HepG2 (cell line): ENCODE data around the gene SOAT1. TPM values are rescaled to one million over a fixed set of nuclear protein-coding genes. Genes with fewer than 3 reads are reported as not detected.

Experiments used
- ATAC-seq: fragments of 200-7000 bp; cut with Tn5 transposase; 3 replicates; pipeline ENCODE4 v1.9.1; 2020; ENCODE audit warnings: mild to moderate bottlenecking, moderate library complexity
- BruUV-seq: library from RNA; stranded (reverse); fragments of 400-500 nt; replicated peaks from 2 replicates; lab custom pipeline; 2021; lab: Mats Ljungman, UMichigan
- CTCF ChIA-PET: fragments of 300-600 bp; formaldehyde crosslinking; extraction: SDS; loops from one replicate; lab custom pipeline; 2021; ENCODE audit warnings: low total read pairs, inconsistent platforms, low intra/inter-chr PET ratio; lab: Yijun Ruan, JAX
- POLR2A ChIA-PET: fragments of 350-600 bp; sonication (Branson Sonifier 250); formaldehyde crosslinking; loops from one replicate; lab custom pipeline; 2020; ENCODE audit warnings: antibody characterized with exemption, inconsistent platforms; lab: Yijun Ruan, JAX
- DNase-seq: peaks from one replicate; pipeline ENCODE4 v3.0.0-alpha.2; 2015; ENCODE audit warnings: low spot score
- FAIRE-seq: peaks from 3 replicates; lab custom pipeline; 2011; peaks lifted over from hg19 to GRCh38; lab: Jason Lieb, UNC
- H2AFZ ChIP-seq: one replicate; pipeline ENCODE4 v1.6.1; 2011; ENCODE audit warnings: low read length, inconsistent platforms
- H3K27ac ChIP-seq: fragments of 300-600 bp; 3 replicates; pipeline ENCODE4 v1.8.0; 2011; ENCODE audit warnings: mixed run types, mild to moderate bottlenecking, mixed read lengths, low read length, inconsistent platforms; ENCODE audit not compliant: insufficient read depth; ENCODE audit errors: extremely low read length
- H3K27me3 ChIP-seq, 2 experiments: fragments of 200-600 bp in 1 of 2; 2 replicates in 1 of 2; 3 replicates in 1 of 2; pipeline versions ENCODE4 v1.6.0 to v1.8.0; 2011; ENCODE audit warnings: low read length in 2 of 2, mild to moderate bottlenecking in 2 of 2, moderate library complexity in 2 of 2, inconsistent platforms in 1 of 2; ENCODE audit not compliant: insufficient read depth in 2 of 2, control insufficient read depth in 1 of 2
- H3K36me3 ChIP-seq, 2 experiments: fragments of 200-600 bp in 1 of 2; replicated peaks in 1 of 2; 2 replicates in 1 of 2; 3 replicates in 1 of 2; pipeline versions ENCODE4 v1.5.1 to v1.8.0; 2011; ENCODE audit warnings: low read length in 2 of 2, inconsistent platforms in 1 of 2; ENCODE audit not compliant: insufficient read depth in 2 of 2, control insufficient read depth in 1 of 2
- H3K4me1 ChIP-seq: 2 replicates; pipeline ENCODE4 v1.5.1; 2012; ENCODE audit warnings: low read length, inconsistent platforms; ENCODE audit not compliant: insufficient read depth
- H3K4me2 ChIP-seq: 2 replicates; pipeline ENCODE4 v1.6.0; 2011; ENCODE audit warnings: low read depth, low read length, inconsistent platforms
- H3K4me3 ChIP-seq, 3 experiments: fragments of 200-600 bp in 1 of 3; sonication (generic), shearing (Covaris generic) in 1 of 3; replicated peaks in 1 of 3; 2 replicates each; pipeline ENCODE4 v1.5.1; 2011 to 2016; ENCODE audit warnings: low read length in 3 of 3, inconsistent platforms in 2 of 3, low read depth in 2 of 3, mild to moderate bottlenecking in 2 of 3, control low read depth in 1 of 3, mixed read lengths in 1 of 3; ENCODE audit not compliant: insufficient read depth in 1 of 3
- H3K79me2 ChIP-seq: one replicate; pipeline ENCODE4 v1.6.1; 2011; ENCODE audit warnings: low read length, inconsistent platforms; ENCODE audit not compliant: insufficient read depth
- H3K9ac ChIP-seq: 2 replicates; pipeline ENCODE4 v1.6.0; 2011; ENCODE audit warnings: mild to moderate bottlenecking, low read depth, low read length, inconsistent platforms; ENCODE audit not compliant: insufficient read depth
- H3K9me3 ChIP-seq: 2 replicates; pipeline ENCODE4 v1.5.1; 2012; ENCODE audit warnings: mild to moderate bottlenecking, low read length
- H4K20me1 ChIP-seq: 2 replicates; pipeline ENCODE4 v1.6.0; 2011; ENCODE audit warnings: inconsistent platforms, mild to moderate bottlenecking, low read length, moderate library complexity; ENCODE audit not compliant: insufficient read depth
- CEBPB ChIP-seq: IDR thresholded peaks from 2 replicates; pipeline ENCODE4 v1.6.1; 2011; ENCODE audit warnings: low read depth, low read length, improper control_type of control experiment, borderline replicate concordance
- GATAD1 ChIP-seq: IDR thresholded peaks from 2 replicates; pipeline ENCODE4 v1.6.1; 2016; ENCODE audit warnings: missing genetic modification reagents, missing compliant biosample characterization
- HMG20B ChIP-seq: conservative IDR thresholded peaks from 2 replicates; pipeline ENCODE4 v1.6.1; 2016; ENCODE audit warnings: missing genetic modification reagents, missing compliant biosample characterization
- MAFK ChIP-seq, 2 experiments: IDR thresholded peaks in 1 of 2; conservative IDR thresholded peaks in 1 of 2; 2 replicates each; pipeline ENCODE4 v1.6.1; 2011; ENCODE audit warnings: improper control_type of control experiment in 2 of 2, low read length in 2 of 2
- WGBS: methylation state at CpG from one replicate; pipeline ENCODE4 v1.1.6; 2017; ENCODE audit warnings: low lambda C conversion rate; 5-methylcytosine and 5-hydroxymethylcytosine counted together
- in situ Hi-C: cut with HindIII; loops from 2 replicates; pipeline ENCODE4 v1.10.0; 2017; ENCODE audit warnings: low pct_unique_long_range_greater_than_20kb; ENCODE audit not compliant: extremely low pct_ligation_motif_present
- intact Hi-C: fragments of 100-400 bp; cut with micrococcal nuclease; formaldehyde crosslinking; loops from one replicate; pipeline ENCODE4 v1.10.0; 2022; ENCODE audit not compliant: unreplicated experiment
- polyA plus RNA-seq, 8 experiments: library from polyadenylated mRNA; depleted of rRNA in 3 of 8; stranded (reverse) in 7 of 8; unstranded in 1 of 8; fragments of >200 nt; fragmentation: Illumina TruSeq in 4 of 8; extraction: Trizol in 4 of 8; gene quantifications; 2 replicates each; pipeline versions ENCODE4 v1.2.1 to v1.2.3, GENCODE V29; 2011 to 2016; ENCODE audit warnings: low read depth in 4 of 8, missing spikeins in 1 of 8, mixed read lengths in 1 of 8; ENCODE audit not compliant: insufficient read depth in 1 of 8
- total RNA-seq, 5 experiments: library from RNA; depleted of rRNA; stranded (reverse); fragments of >200 nt; fragmentation: Illumina TruSeq; extraction: Trizol; gene quantifications; 2 replicates each; pipeline ENCODE4 v1.2.3, GENCODE V29; 2016; ENCODE audit warnings: low read depth in 1 of 5

The SOAT1 gene
- total and polyA plus RNA-seq, 2 of the 13 experiments (the other 11 are each of a cell fraction or from before 2014, with no cell fraction given): 22.3 to 52.0 TPM

- POLR2A ChIA-PET: no interaction called here
- WGBS: 94% methylated on average over 3 of the region's 3 CpGs
Observed at GRCh38 chr1:179302070-179302469, 8.5 kb downstream of the SOAT1 start.

GRCh38 chr1:179303200-179303785 lies 9.7 kb downstream of the SOAT1 start:
- no TSS peak for BruUV-seq
- no peaks in the 10 kb centered on the region for H3K27me3 ChIP-seq
- WGBS: 92% methylated on average over 3 of the region's 3 CpGs
- H3K79me2 ChIP-seq: peaks cover 28% of the 10 kb centered on the region
- TF ChIP-seq GATAD1 (CRISPR knock-in tag): no peak
- intact Hi-C loops: no loop called here
- peaks cover 19% of the 10 kb centered on the region for H3K4me1 ChIP-seq
- ATAC-seq: no peak
- no peak overlapping the region for H3K4me3 ChIP-seq
- H3K27ac ChIP-seq: no peak overlapping the region
- H3K36me3 ChIP-seq: peaks cover 3 to 33% of the 10 kb centered on the region in 2 experiments
- no peak overlapping the region for H3K9ac ChIP-seq
- H3K9me3 ChIP-seq: no peaks in the 10 kb centered on the region
- FAIRE-seq: no peak
- no peaks in the 10 kb centered on the region for H4K20me1 ChIP-seq
- in situ Hi-C loops: no loop called here
- no peak overlapping the region for H2AFZ ChIP-seq
- no peak for DNase-seq
- no peak overlapping the region for H3K4me2 ChIP-seq
- ChIA-PET CTCF (no interaction called here), POLR2A (no interaction called here)

More at GRCh38 chr1:179302070-179302469, 8.5 kb downstream of the SOAT1 start:
- Histone ChIP-seq H4K20me1 (no peaks in the 10 kb centered on the region), H3K36me3 (peaks cover 3 to 28% of the 10 kb centered on the region in 2 experiments), H3K27ac (no peak overlapping the region), H3K4me2 (no peak overlapping the region), H3K27me3 (no peaks in the 10 kb centered on the region), H3K4me1 (peaks cover 25% of the 10 kb centered on the region), H3K9ac (no peak overlapping the region), H3K79me2 (peaks cover 32% of the 10 kb centered on the region), H2AFZ (no peak overlapping the region), H3K9me3 (no peaks in the 10 kb centered on the region), H3K4me3 (no peak overlapping the region)
- in situ Hi-C loops (no loop called here), intact Hi-C loops (no loop called here)
- no TSS peak for BruUV-seq
- CTCF ChIA-PET: no interaction called here
- ATAC-seq: no peak
- TF ChIP-seq MAFK (conservative IDR thresholded peaks at IDR 0.05 in 1 of 2, IDR thresholded peaks at IDR 0.05 in 1 of 2; ENCODE audit: low read length in 2 of 2): no peak
- TF ChIP-seq HMG20B (CRISPR knock-in tag): no peak
- peak; percentile 17; the same call in 1 of the 2 replicates for TF ChIP-seq CEBPB
- no peak for DNase-seq
- FAIRE-seq: no peak
